GM18867 (cell line): ENCODE measurements around the gene TMEM187.

Experiments used
- ATAC-seq: cut with Tn5 transposase; IDR thresholded peaks from one replicate; pipeline ENCODE4 v1.9.1; 2021; ENCODE audit warnings: mild to moderate bottlenecking, moderate library complexity; ENCODE audit not compliant: unreplicated experiment

TMEM187 gene, protein sequence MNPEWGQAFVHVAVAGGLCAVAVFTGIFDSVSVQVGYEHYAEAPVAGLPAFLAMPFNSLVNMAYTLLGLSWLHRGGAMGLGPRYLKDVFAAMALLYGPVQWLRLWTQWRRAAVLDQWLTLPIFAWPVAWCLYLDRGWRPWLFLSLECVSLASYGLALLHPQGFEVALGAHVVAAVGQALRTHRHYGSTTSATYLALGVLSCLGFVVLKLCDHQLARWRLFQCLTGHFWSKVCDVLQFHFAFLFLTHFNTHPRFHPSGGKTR

DNA sequence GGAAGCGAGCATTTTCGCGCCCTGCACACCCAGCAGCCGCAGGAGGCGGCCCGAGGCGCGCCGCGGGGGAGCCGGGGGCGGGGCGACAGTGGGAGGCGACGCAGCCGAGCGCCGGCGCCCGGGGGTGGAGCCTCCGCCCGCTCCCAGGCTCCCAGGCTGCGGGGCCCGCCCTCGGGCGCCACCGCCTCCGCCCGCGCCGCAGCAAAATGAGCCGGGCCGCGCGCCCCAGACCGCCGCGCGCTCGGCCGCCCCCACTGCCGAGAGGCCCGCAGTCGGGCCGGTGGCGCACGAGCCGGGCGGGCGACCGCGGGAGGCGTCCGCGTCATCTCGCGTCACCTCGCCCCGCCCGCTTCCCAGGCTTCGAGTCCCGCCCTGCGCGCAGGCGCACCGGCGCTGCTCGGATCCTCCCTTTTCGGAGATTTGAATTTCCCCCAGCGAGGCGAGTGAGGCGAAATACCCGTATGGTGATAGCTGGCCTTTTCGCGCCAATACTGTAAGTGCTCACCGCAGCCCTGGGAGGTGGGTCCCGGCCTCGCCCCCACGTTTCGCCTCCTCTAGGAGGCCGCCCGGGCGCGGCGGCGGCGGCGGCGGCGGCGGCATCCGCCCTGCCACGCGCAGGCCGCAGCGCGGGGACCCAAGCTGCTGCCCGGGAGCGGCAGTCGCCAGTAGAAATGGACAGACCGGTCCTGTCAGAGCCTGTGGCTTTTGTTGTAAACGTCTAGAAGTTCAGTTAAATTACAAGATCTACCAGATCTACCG, at the start of gene TMEM187:
TMEM187 (plus strand) TSS at position 387 of the 759 bp plus-strand sequence. CDS start 9,309 bp downstream, outside the sequence.
- ATAC-seq, result peak; percentile 57

DNA sequence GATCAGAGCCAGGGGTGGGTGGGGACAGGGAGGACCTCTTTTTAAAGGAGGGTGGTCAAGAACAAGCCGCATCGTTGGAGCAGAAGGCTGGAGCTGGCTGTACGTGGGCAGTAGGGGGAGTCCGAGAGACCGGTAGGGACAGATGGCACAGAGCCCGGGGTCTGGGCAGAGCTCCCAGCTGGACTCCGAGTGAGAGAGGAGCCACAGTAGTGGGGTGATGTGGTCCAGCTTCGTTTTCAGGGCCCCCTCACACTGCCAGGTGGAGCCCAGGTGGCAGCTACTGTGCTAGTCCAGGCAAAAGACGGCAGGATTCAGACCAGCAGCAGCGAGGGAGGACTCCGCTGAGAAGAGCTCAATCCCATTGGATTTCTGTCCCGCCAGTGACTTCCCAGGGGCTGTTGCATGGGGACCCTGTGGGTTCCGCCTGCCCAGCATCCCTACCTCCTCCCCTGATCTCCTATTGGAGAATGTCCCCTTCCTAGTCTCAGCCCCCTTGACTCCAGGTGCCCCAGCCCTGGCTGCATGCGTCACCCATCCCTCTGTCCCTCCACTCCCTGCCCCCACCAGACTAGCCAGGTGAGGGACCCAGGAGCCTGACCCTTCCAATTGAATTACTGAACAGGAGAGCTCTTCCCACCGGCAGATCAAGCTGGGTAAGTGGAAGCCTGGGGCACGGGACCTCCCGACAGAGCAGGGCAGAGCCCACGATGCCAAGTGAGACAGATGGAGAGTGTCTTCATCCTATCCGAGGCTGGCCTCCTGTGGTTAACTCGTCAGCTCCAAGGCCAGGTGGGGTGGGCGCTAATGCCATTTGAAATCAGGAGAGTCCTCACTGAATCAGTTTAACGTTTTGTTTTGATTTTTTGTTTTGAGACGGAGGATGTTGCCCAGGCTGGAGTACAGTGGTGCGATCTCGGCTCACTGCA, 49.4 kb upstream of the TMEM187 start:
- no peak for ATAC-seq

DNA sequence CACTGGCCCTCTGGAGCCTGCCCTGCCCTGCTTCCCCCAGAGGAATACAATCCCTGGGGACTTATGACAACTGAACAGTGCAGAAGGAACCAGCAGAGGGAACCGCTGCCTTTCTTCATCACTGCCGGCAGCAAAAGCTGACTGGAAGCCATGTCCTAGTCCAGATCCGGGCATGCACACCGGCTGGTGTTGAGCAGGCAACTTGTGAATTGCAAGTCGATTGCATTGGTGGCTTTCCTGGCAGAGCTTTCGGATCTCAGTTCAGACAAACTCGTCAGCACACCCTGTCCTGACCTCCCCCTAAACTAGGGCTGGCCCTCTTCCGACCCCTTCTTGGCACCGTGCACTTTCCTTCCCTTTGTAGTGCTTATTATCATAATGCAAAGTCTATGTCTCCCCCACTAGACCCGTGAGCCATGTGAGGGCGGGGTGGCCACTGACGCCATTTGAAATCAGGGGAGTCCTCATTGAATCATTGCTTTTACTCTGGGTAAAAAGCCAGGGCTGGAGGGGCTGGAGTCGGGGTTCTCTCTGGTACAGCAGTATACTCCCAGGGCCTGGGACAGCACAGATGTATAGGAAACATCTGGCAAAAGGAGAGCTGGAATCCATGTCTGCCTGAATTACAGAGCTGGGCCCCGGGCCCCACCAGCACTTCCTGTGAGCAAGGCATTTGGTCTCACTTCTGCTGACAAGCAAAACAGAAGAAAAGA, 48.2 kb upstream of the TMEM187 start:
- no peak for ATAC-seq

DNA sequence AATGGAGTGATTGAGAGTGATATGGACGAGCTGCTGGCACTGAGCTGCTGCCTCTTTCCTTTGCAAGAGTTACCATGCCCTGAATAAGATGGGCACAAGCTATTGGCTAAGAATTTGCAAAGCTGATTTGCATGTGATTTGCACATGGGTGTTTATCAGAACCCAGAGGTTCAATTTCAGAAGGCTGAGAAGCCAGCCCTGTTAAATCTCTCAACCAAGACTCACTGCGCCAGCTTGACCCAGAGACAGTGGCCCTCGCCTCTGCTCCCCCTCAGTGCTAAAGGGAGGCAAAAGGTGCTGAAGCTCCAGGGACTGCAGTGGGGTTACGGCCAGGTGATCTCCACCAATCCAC, 47.2 kb upstream of the TMEM187 start:
- ATAC-seq, result no peak

DNA sequence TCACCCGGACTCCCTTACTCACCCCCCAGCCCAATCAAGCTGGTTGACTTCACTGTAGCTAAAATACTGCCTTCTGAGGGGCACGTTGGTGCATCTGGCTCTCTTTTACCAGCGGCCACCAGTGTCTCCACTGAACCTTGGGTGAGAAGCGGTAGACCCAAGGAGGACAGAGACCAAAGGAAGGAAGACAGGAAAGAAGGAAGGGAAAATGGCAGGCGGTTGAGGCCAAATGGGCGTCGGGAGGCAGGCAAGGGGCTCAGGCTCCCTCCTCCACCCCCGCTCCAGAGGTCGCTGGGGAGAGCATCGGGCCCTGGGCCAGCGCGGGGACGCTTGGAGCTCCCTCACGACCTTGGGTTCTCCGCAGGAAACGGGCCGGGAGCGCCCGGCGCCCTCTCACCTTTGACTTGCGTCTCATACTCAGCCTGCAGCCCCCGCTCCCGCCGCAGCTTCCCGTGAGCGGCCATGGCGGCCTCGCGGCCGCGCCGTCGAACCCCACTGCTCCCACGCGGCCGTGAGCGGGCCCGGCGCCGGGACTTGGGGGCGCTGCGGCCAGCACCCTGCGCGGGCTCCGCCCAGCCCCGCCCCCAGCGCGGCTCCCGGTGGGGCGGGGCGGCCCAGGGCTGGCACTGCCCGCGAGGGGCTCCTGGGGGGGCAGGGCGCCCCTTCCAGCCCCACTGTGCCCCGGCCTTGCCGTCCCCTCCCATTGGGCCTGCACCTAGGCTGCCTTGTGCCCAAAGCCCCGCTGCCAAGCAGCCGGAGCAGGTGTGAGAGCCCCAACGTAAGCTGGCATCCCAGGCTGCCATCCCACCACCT, 46.6 kb upstream of the TMEM187 start, which contains the start of gene ARHGAP4:
ARHGAP4 (minus strand) TSS at position 526 of the 813 bp plus-strand sequence; CDS start at position 464, 62 bp downstream.
- no peak for ATAC-seq

DNA sequence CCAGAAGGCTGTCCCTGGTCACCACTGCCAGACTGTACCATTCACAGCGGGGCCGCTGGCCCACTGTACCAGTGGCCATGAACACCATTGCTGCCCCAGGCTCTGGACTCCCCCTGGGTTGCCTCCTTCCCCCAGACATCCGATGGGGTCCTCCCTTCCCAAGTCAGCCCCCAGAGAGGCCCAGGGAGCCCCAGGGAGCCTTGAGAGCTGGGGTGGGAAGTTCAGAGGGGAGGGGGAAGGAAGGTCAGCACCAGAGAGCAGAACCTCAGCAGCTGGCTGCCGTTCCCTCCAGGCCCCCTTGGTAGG, 46.0 kb upstream of the TMEM187 start:
- ATAC-seq, result no peak

DNA sequence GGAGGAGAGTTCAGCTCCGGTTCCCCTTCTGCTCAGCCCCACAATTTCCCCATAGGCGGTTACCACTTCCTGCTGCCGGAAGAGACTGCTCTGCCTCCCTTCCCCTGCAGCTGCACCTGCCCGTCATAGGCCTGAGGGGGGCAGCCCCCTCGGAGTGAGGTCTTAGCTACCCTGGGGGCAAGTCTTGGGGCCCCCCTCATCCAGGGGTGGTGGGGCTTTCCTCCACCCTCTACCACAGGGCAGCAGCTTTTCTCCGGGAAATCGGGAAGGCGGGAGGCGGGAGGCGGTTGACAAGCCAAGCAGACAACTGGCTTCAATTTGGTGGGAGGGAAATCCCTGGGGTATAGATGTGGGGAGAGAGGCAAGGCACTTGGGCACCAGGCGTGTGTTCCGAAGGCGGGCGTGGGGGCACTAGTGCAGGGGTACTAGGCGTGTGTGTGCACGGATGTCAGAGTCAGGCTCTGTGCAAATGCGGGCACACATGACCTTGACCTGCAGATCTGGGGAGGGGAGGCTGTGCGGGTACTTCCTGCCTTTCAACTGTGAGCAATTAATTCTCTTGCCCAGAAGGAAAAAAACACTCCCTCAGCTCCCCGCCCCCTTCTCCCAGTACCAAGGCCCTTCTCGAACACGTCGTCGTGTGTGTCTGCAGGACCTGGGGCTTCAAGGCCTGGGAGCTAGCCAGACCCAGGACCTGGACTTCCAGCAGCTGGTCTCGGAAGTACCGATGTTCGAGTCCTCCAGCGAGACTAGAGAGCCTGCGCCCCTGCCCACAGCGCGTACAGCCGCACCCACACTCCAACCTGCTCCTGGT, 45.5 kb upstream of the TMEM187 start:
- ATAC-seq, result peak; percentile 33

DNA sequence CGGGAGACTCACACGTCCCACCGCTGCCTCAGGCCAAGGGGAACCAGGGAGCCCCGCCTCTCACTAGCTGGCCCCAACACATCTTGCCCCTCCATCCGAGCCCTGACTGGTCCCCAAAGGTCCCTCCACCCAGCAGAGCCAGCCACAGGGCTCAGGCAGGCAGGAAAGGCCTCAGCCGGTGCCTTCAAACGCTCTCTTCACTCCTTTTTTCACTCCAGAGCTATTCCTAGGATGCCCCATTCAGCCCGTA, 45.0 kb upstream of the TMEM187 start:
- no peak for ATAC-seq

DNA sequence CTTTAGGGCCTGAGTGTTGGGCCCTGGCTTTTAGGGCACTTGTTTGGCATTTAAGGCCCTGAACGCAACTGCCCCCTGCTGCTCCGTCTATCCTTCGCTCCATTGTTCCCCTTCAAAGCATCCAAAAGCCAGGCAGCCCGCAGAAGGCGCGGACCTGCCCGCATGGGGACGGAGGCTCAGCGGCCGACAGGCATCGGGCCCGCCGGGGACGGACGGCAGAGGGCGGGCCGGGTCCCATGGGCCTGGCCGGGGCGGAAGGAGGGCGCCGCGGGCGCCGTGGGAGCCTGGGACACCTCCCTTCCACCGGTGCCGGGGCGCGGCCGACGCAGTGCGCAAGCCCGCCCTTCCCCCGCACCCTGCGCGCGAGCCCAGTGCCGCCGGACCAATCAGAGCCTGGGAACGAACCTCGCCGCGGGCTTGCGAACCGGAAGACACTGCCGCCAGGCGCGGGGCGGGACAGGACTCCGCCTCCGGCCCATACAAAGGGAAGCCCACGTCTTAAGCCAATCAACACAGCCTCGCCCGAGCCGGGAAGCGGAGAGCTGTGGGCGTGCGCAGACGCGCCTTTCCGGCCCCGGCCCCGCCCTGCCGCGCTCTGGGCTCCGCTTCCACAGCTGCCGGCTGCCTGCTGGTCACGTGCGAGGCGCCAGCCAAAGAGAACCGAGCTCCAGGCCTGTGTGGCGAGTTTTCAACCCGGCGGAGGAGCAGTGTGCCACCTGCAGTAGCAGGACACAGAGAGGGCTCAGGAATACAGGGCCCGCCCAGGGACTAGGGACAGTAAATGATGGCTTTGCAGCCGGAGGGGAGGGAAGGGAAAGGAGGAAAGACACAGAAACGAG, 44.4 kb upstream of the TMEM187 start:
- peak; percentile 81 for ATAC-seq

DNA sequence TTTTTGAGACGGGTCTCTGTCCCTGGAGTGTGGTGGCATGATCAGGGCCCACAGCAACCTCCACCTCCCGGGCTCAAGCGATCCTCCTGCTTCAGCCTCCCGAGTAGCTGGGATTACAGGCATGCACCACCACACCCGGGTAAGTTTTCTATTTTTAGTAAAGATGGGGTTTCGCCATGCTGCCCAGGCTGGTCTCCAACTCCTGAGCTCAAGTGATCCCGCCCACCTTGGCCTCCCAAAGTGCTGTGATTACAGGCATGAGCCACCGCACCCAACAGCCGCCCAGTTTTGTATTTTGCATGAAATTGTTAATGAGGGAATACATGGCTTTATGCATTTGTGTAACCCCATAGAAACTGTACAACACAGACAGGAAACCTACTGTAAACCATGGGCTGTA, 43.7 kb upstream of the TMEM187 start:
- no peak for ATAC-seq

DNA sequence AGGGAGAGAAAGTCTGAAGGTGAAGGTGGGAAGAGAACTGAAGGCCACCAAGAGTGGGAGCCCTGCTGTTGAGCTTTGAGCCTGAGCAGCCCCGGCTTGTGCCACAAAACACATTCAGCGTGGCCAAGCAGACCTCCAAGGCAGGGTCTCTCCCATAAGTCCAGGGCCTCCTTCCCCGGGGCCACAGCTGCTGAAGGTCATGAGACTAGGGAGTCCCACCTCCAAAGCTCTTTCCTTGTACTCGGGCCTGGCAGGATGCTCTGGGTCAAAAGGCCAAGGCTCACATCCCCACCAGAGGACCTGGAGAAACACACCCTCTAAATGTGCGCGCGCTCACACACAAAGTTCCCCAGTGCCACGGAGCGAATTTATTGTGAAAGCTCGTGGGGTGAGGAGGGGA, 43.0 kb upstream of the TMEM187 start:
- no peak for ATAC-seq

DNA sequence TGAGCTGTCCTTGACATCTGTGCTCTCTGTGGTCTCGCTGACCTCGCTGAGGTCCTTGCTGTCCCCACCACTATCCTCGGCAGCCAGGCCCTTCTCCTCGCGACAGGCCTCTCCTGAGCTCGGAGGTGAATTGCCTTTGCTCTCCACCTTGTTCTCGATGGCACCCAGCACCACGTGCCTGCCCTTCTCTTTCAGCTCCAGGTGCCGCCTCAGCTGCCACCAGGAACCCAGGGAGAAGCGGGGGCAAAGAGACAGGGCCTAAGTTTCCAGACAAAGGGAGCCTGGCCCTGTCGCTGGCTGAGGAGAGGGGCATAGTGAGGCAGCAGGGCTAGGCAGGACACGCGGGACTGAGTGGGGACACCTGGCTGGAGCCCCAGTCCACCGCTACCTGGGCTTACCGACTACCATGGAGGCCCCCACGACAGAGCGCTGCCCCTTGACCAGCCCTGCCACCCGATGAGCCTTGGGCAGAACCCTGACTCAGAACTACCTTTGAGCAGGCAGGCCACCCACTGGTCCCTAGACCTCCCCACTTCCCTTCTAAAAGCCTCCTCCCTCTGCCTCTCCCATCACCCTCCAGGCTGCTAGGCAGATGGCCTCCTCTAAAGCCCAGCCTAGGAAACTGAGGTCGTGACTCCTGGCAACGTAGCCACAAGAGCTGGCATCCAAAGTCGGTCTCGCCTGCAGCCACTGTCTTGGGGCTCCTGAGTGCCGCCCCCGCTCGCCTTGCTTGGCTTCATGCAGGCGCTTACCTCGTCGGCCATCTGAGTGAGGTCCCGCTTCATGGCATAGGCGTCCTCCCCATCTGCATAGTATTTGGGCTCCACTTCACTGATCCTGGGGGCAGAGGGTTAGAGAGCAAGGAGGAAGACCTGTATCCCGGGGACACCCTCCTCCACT, 42.3 kb upstream of the TMEM187 start:
- ATAC-seq, result no peak

DNA sequence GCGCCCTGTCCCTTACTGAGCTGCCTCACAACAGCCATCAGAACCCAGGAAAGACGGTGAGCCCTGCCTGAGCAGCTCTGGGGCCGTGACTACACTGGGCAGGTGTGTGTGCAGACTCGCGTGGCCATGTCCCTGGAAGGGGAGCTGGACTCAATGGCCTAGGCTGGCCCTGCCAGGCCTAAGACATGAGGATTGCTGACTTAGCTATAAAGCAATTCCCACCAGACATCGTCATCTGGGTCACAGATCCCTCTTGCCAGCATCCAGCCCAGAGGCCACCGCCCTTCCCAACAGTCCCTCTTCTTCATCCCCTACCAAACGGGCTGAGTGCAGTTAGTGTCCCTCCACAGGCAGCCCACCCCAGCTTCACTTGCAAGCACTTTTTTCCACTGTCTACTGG, 41.4 kb upstream of the TMEM187 start:
- no peak for ATAC-seq

DNA sequence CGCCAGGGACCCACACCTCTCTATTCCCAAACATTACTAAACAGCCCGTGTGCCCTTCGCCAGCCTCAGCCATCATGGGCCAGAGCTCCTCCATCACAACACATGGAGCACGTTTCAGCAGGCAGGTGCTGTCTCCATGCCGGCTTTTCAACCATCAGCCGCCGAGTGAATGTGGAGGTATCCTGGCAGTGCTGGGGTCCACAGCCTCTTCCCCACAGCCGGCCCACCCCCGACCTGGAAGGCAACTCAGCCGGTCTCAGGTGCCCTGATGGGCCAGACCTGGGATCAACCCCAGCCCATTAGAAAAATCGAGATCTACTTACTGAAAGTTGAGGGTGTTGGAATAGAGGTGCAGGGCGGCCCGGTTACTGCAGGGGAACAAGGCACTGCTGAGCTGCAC, 40.8 kb upstream of the TMEM187 start:
- ATAC-seq, result no peak

DNA sequence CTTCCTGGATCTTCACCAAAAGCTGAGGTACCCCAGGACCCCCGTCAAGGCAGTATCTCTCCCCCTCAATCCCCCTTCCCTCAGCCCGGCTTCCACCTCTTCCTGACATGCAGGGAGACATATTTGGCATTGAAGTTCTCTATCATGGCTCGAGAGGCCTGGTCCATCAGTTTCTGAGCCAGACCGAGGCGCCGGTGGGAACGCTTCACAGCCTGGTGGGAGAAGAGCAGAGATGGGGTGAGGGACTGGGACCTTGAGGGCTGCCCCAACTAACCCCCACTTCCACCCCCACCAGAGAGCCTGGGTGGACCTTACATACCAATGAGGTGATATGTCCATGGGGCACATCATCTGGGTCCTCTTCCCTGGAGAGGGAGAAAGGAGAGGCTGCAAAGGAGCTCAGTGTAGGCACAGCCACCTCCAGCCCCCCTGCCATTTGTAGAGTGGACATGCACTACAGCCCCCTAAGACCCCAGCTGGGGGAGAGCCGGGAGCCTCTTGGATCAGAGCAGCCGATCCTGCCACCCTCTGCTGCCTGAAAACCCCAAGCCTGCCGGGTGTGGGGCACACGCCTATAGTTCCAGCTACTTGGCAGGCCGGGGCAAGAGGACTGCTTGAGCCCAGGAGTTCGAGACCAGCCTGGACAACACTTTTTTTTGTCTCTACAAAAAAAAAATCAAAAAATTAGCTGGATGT, 40.2 kb upstream of the TMEM187 start:
- no peak for ATAC-seq

DNA sequence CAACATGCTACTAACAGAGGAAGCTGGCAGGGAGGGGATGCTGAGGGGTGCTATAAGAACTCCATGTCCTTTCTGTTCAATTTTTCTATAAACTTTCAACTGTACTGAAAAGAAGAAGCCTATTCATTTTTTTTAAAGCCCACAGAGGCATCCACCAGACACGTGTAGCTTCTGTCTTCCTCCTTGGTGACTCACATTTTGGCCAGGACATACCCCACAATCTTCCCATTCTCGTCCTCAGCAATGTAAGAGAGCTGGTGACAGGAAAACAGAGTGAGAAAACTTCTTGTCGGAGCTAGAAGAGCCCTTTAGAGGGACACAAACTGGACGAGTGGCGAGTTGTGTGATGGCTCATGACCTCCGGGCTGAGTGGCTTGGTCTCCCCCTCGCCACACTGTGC, 38.8 kb upstream of the TMEM187 start:
- no peak for ATAC-seq

DNA sequence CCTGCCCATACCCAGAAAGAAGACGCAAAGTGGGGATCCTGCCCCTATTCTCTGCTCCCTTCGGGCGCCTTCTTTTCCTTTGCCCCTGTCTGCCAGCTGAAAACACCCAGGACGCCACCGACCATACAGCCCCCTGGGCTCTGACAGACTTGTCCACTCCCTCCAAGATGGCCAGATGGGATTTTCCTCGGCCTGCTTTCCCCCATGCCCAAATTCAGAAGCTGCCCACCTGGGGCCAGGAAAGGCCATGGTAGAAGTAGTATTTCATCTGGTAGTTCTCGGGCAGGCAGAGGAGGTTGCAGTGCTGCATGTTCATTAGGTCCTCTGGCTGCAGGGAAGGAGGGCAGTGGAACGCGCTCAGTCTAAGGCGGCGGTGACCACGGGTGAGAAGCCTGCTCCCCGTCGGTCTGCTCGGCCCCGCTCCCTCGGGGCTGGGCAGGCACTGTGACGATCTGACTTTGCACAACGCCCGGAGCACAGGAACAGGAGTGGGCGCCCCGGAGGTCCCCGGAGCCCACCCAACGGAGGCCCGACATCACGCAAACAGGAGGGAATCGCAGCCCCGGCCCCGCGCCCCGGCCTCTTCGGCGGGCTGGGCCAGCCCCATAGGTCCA, 38.3 kb upstream of the TMEM187 start:
- ATAC-seq, result peak; percentile 10
